ENCODE measurements around the gene TLR2. TPM values are rescaled to one million over a fixed set of nuclear protein-coding genes. Genes with fewer than 3 reads are reported as not detected.

Gene TLR2
- total RNA-seq, 1 experiment from 2014 or later = 0.90 TPM

DNA sequence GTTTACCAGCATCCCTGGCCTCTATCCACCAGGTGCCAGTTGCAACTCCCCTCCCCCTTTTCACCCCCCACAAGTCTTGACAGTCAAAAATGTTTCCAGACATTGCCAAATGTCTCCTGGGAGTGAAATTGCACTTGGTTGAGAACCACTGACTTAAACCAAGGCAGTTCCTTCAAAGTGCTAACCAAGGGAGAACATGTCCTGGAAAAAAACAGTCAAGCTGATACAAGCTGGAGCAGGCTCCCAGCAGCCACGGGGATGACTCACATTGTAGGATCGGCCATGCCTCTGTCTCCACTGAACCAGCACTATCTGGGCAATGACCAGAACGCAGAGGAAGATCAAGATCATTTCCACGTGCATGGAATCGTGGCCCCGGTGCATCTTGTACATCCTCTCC lies 64.3 kb downstream of the TLR2 start:
- Histone ChIP-seq H2AK5ac (ENCODE audit: insufficient read length, low read length) (no peak overlapping the region), H2BK120ac (ENCODE audit: low read depth, low read length, poor library complexity, severe bottlenecking) (no peak overlapping the region), H3K9ac (ENCODE audit: extremely low read depth, insufficient read length, low read length) (no peak overlapping the region), H3K4ac (ENCODE audit: low read depth, low read length) (no peak overlapping the region), H3T11ph (ENCODE audit: low read length) (no peak overlapping the region), H3K4me2 (ENCODE audit: insufficient read depth, insufficient read length, low read length) (no peak overlapping the region), H4K20me1 (ENCODE audit: control insufficient read depth, insufficient read depth, insufficient read length) (no peaks in the 10 kb centered on the region), H2BK15ac (ENCODE audit: low read depth, low read length) (no peak overlapping the region), H2AFZ (ENCODE audit: low read length) (no peak overlapping the region), H4K8ac (replicated peaks; ENCODE audit: insufficient read length, low read depth, low read length) (no peak overlapping the region), H3K27ac (ENCODE audit: insufficient read length, low read depth, low read length) (no peak overlapping the region), H2BK20ac (ENCODE audit: low read depth, low read length, poor library complexity, severe bottlenecking) (no peak overlapping the region), H3K27me3 (ENCODE audit: insufficient read depth, low read length) (no peaks in the 10 kb centered on the region), H2BK5ac (ENCODE audit: insufficient read length, low read length) (no peak overlapping the region), H3K23me2 (ENCODE audit: insufficient read length, low read depth, low read length, poor library complexity, severe bottlenecking) (no peaks in the 10 kb centered on the region), H2BK12ac (ENCODE audit: insufficient read length, low read depth, low read length) (no peak overlapping the region), H3K18ac (ENCODE audit: insufficient read length, low read depth, low read length) (no peak overlapping the region), H3K23ac (ENCODE audit: insufficient read length, low read depth, low read length) (no peak overlapping the region), H3K9me3 (ENCODE audit: control insufficient read depth, low read depth, low read length) (no peaks in the 10 kb centered on the region), H3K14ac (ENCODE audit: insufficient read depth, low read length) (no peak overlapping the region), H4K5ac (ENCODE audit: insufficient read length, low read depth, low read length) (no peak overlapping the region), H3K79me2 (ENCODE audit: insufficient read depth, low read length) (no peaks in the 10 kb centered on the region), H3K56ac (ENCODE audit: insufficient read length, low read depth, low read length) (no peak overlapping the region), H3K4me1 (ENCODE audit: insufficient read depth, low read length) (no peaks in the 10 kb centered on the region), H4K91ac (ENCODE audit: insufficient read length, low read depth, low read length) (no peak overlapping the region), H3K79me1 (ENCODE audit: insufficient read depth, low read depth, low read length, poor library complexity, severe bottlenecking) (no peaks in the 10 kb centered on the region)
- Mint-ChIP-seq H3K27me3 (ENCODE audit: low read depth) (no peaks in the 10 kb centered on the region), H3K36me3 (ENCODE audit: insufficient read depth in 1 of 3, low read depth in 3 of 3) (peaks cover 2 to 5% (median 3%) of the 10 kb centered on the region in 3 experiments; a peak in 4 of 7 replicates), H3K9me3 (no peaks in the 10 kb centered on the region), H3K4me3 (no peak overlapping the region), H3K27ac (no peak overlapping the region; a peak in 1 of 7 replicates), H3K4me1 (peaks cover 2 to 5% of the 10 kb centered on the region in 2 experiments; a peak in 1 of 4 replicates)
- DNase-seq = no peak
- TF ChIP-seq, protein P1, sequence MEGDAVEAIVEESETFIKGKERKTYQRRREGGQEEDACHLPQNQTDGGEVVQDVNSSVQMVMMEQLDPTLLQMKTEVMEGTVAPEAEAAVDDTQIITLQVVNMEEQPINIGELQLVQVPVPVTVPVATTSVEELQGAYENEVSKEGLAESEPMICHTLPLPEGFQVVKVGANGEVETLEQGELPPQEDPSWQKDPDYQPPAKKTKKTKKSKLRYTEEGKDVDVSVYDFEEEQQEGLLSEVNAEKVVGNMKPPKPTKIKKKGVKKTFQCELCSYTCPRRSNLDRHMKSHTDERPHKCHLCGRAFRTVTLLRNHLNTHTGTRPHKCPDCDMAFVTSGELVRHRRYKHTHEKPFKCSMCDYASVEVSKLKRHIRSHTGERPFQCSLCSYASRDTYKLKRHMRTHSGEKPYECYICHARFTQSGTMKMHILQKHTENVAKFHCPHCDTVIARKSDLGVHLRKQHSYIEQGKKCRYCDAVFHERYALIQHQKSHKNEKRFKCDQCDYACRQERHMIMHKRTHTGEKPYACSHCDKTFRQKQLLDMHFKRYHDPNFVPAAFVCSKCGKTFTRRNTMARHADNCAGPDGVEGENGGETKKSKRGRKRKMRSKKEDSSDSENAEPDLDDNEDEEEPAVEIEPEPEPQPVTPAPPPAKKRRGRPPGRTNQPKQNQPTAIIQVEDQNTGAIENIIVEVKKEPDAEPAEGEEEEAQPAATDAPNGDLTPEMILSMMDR (conservative IDR thresholded peaks at IDR 0.05) = no peak
- WGBS (ENCODE audit: extremely low coverage, insufficient read length, low lambda C conversion rate) = no CpG with 5 or more reads among the region's 6 CpGs
